Aorta (tissue), 5 donors: Measurements from ENCODE around the gene ETV4. TPM values are rescaled to one million over a fixed set of nuclear protein-coding genes. Genes with fewer than 3 reads are reported as not detected.
A peak's percentile ranks its signal among the peaks of the same experiment; 100 is the strongest.

Experiments
- ATAC-seq: fragments of 200-7000 bp; cut with Tn5 transposase; one replicate; pipeline ENCODE4 v1.9.1; 2022; ENCODE audit warnings: moderate library complexity; ENCODE audit not compliant: low FRiP score
- DNase-seq, 2 donors: peaks; one replicate each; pipeline ENCODE4 v3.0.0-alpha.2; 2020
- H3K27ac ChIP-seq, 2 donors: one replicate each; pipeline ENCODE4 v1.5.1; 2013; ENCODE audit warnings: low read length in 2 of 2, mild to moderate bottlenecking in 2 of 2, moderate library complexity in 2 of 2, control low read depth in 1 of 2, inconsistent platforms in 1 of 2, low read depth in 1 of 2
- H3K27me3 ChIP-seq, 2 donors: one replicate each; pipeline ENCODE4 v1.6.1; 2013; ENCODE audit warnings: control low read depth in 1 of 2, low read length in 1 of 2, mild to moderate bottlenecking in 1 of 2, moderate library complexity in 1 of 2; ENCODE audit not compliant: insufficient read depth in 2 of 2, control insufficient read depth in 1 of 2
- H3K36me3 ChIP-seq, 2 donors: one replicate each; pipeline ENCODE4 v1.6.1; 2013; ENCODE audit warnings: control low read depth in 1 of 2, low read length in 1 of 2, mild to moderate bottlenecking in 1 of 2; ENCODE audit not compliant: insufficient read depth in 2 of 2, control insufficient read depth in 1 of 2
- H3K4me1 ChIP-seq, 2 donors: one replicate each; pipeline ENCODE4 v1.6.1; 2013; ENCODE audit warnings: low read length in 2 of 2, control low read depth in 1 of 2, mild to moderate bottlenecking in 1 of 2, moderate library complexity in 1 of 2; ENCODE audit not compliant: insufficient read depth in 2 of 2, control insufficient read depth in 1 of 2
- H3K4me3 ChIP-seq, 2 donors: one replicate each; pipeline ENCODE4 v1.5.1; 2013; ENCODE audit warnings: low read length in 2 of 2, control low read depth in 1 of 2, mild to moderate bottlenecking in 1 of 2
- H3K9me3 ChIP-seq: one replicate; pipeline ENCODE4 v1.6.1; 2013; ENCODE audit warnings: mild to moderate bottlenecking, low read length; ENCODE audit not compliant: control insufficient read depth
- WGBS, 2 donors: extraction: QIAGEN DNeasy Blood & Tissue Kit; methylation state at CpG; one replicate each; pipeline ENCODE4 v1.1.7; 2013; 5-methylcytosine and 5-hydroxymethylcytosine counted together
- intact Hi-C, 2 donors: fragments of 100-400 bp; cut with DNase I; formaldehyde crosslinking; loops; one replicate each; pipeline versions ENCODE4 v1.14.2 to v1.15.0; 2022
- polyA plus RNA-seq, 2 donors: library from polyadenylated mRNA; stranded (reverse); fragments of 200-250 nt; gene quantifications; one replicate each; pipeline ENCODE4 v1.2.3, GENCODE V29; 2013
- total RNA-seq, 2 donors: library from RNA; stranded (reverse); fragmentation: NEBNext Ultra II Directional; extraction: Animal tissue kit (Norgen Biotek cat#: 25700); gene quantifications; one replicate each; pipeline ENCODE4 v1.2.1, GENCODE V29; 2021
- donor health status: healthy with polysubstance abuse.
- donor health status: Bipolar disorder and iron deficiency.
- donor health status: DM: no; HTN: no; CAD: no.
- donor health status: DM: no; HTN: no; CAD: no.
- donor health status: DM: yes; HTN: yes; CAD: no.

The ETV4 gene
- total and polyA plus RNA-seq, 4 donors = 0.50 to 5.8 (median 1.7) TPM

- Histone ChIP-seq H3K27ac (no peak overlapping the region), H3K36me3 (no peaks in the 10 kb centered on the region), H3K4me1 (no peaks in the 10 kb centered on the region), H3K4me3 (no peak overlapping the region), H3K27me3 (no peaks in the 10 kb centered on the region), H3K9me3 (no peaks in the 10 kb centered on the region)
- WGBS, 2 donors = 38 to 39% methylated on average over 19 of the region's 19 CpGs
- no peak for DNase-seq
- intact Hi-C loops = no loop called here
- ATAC-seq = no peak
Observed at GRCh38 chr17:43562679-43563599, 16.8 kb upstream of the ETV4 start.

GRCh38 chr17:43560461-43561427 lies 14.6 kb upstream of the ETV4 start:
- no peaks in the 10 kb centered on the region for H3K9me3 ChIP-seq
- no peak overlapping the region for H3K27ac ChIP-seq
- no peak overlapping the region for H3K4me3 ChIP-seq
- intact Hi-C loops = no loop called here
- no peak for DNase-seq
- no peaks in the 10 kb centered on the region for H3K36me3 ChIP-seq
- H3K27me3 ChIP-seq = no peaks in the 10 kb centered on the region
- no peaks in the 10 kb centered on the region for H3K4me1 ChIP-seq
- ATAC-seq = no peak
- WGBS, 2 donors = 89 to 91% methylated on average over 7 of the region's 7 CpGs

- DNase-seq (no peak), ATAC-seq (no peak)
- Histone ChIP-seq H3K4me1 (no peaks in the 10 kb centered on the region), H3K9me3 (no peaks in the 10 kb centered on the region), H3K27me3 (no peaks in the 10 kb centered on the region), H3K36me3 (no peaks in the 10 kb centered on the region), H3K27ac (no peak overlapping the region), H3K4me3 (no peak overlapping the region)
- intact Hi-C loops = no loop called here
- WGBS, 2 donors = 84 to 85% methylated on average over 7 of the region's 7 CpGs
Observed at GRCh38 chr17:43559161-43559816, 13.1 kb upstream of the ETV4 start.

- 88 to 89% methylated on average over 5 of the region's 5 CpGs for WGBS, 2 donors
- no peak overlapping the region for H3K4me3 ChIP-seq
- H3K27me3 ChIP-seq = no peaks in the 10 kb centered on the region
- no peak for DNase-seq
- intact Hi-C loops = no loop called here
- no peaks in the 10 kb centered on the region for H3K4me1 ChIP-seq
- no peak overlapping the region for H3K27ac ChIP-seq
- ATAC-seq = no peak
- H3K36me3 ChIP-seq = no peaks in the 10 kb centered on the region
- no peaks in the 10 kb centered on the region for H3K9me3 ChIP-seq
Observed at GRCh38 chr17:43558805-43559160, 12.6 kb upstream of the ETV4 start.

- ATAC-seq = peak; percentile 72
- 70 to 78% methylated on average over 5 of the region's 5 CpGs for WGBS, 2 donors
Observed at GRCh38 chr17:43556292-43556691, 10.2 kb upstream of the ETV4 start.

GRCh38 chr17:43554857-43555256 lies 8.7 kb upstream of the ETV4 start:
- H3K4me3 ChIP-seq = no peak overlapping the region
- WGBS, 2 donors = 89 to 91% methylated on average over 6 of the region's 6 CpGs
- H3K36me3 ChIP-seq = no peaks in the 10 kb centered on the region
- H3K27me3 ChIP-seq = no peaks in the 10 kb centered on the region
- H3K4me1 ChIP-seq = no peaks in the 10 kb centered on the region
- DNase-seq (no peak), ATAC-seq (no peak)
- H3K9me3 ChIP-seq = no peaks in the 10 kb centered on the region
- H3K27ac ChIP-seq = no peak overlapping the region
- intact Hi-C loops = no loop called here

More at GRCh38 chr17:43556292-43556691, 10.2 kb upstream of the ETV4 start:
- intact Hi-C loops = no loop called here
- Histone ChIP-seq H3K27me3 (no peaks in the 10 kb centered on the region), H3K9me3 (no peaks in the 10 kb centered on the region), H3K4me3 (no peak overlapping the region), H3K36me3 (no peaks in the 10 kb centered on the region), H3K4me1 (no peaks in the 10 kb centered on the region), H3K27ac (no peak overlapping the region)
- DNase-seq = peak in 1 of 2 donors; percentile 54

- Histone ChIP-seq H3K36me3 (no peaks in the 10 kb centered on the region), H3K4me1 (no peaks in the 10 kb centered on the region), H3K9me3 (no peaks in the 10 kb centered on the region), H3K4me3 (no peak overlapping the region), H3K27me3 (no peaks in the 10 kb centered on the region), H3K27ac (no peak overlapping the region)
- 39 to 41% methylated on average over 2 of the region's 2 CpGs for WGBS, 2 donors
- ATAC-seq (no peak), DNase-seq (no peak)
- intact Hi-C loops = no loop called here
Observed at GRCh38 chr17:43553573-43553972, 7.4 kb upstream of the ETV4 start.

GRCh38 chr17:43552229-43552837 lies 6.2 kb upstream of the ETV4 start:
- no peaks in the 10 kb centered on the region for H3K27me3 ChIP-seq
- H3K27ac ChIP-seq = no peak overlapping the region
- H3K4me3 ChIP-seq = no peak overlapping the region
- intact Hi-C loops = no loop called here
- DNase-seq = no peak
- WGBS, 2 donors = 70 to 75% methylated on average over 8 of the region's 8 CpGs
- ATAC-seq = no peak
- H3K4me1 ChIP-seq = no peaks in the 10 kb centered on the region
- no peaks in the 10 kb centered on the region for H3K9me3 ChIP-seq
- H3K36me3 ChIP-seq = no peaks in the 10 kb centered on the region
